NCI-H1436 (cell line): ENCODE results near the gene CALD1.

Experiments
- DNase-seq: peaks from one replicate; lab custom pipeline; 2025; lab: John Stamatoyannopoulos, UW

Gene CALD1, protein sequence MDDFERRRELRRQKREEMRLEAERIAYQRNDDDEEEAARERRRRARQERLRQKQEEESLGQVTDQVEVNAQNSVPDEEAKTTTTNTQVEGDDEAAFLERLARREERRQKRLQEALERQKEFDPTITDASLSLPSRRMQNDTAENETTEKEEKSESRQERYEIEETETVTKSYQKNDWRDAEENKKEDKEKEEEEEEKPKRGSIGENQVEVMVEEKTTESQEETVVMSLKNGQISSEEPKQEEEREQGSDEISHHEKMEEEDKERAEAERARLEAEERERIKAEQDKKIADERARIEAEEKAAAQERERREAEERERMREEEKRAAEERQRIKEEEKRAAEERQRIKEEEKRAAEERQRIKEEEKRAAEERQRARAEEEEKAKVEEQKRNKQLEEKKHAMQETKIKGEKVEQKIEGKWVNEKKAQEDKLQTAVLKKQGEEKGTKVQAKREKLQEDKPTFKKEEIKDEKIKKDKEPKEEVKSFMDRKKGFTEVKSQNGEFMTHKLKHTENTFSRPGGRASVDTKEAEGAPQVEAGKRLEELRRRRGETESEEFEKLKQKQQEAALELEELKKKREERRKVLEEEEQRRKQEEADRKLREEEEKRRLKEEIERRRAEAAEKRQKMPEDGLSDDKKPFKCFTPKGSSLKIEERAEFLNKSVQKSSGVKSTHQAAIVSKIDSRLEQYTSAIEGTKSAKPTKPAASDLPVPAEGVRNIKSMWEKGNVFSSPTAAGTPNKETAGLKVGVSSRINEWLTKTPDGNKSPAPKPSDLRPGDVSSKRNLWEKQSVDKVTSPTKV

GRCh38 chr7:134778941-134779740, at the start of gene CALD1:
Gene CALD1, plus strand, starts transcription at chr7:134779634. Its CDS starts 88,100 bp downstream, at chr7:134867734.
- DNase-seq: no peak

- DNase-seq: no peak
Measured at GRCh38 chr7:134729895-134730294, 49.5 kb upstream of the CALD1 start.

GRCh38 chr7:134730411-134730829, 49.0 kb upstream of the CALD1 start:
- no peak for DNase-seq

DNA sequence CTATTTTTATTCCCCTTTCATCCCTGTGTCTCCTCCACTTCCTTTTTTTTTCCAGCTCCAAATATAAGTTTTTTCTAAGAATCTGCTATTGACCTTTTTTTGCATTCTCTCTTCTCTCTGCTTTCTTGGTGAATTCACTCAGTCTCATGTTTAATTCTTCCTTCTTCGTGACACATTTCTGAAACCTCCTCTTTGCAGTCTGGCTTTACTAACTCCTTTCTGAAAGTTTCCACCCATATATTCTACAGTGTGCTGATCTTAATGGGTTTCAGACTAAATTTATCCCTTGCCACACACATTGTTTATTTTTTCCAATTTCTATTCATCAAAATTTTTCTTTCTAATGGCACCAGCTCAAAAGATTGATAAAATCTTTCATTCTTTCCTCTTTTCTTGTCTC, 47.8 kb upstream of the CALD1 start:
- DNase-seq: no peak

DNA sequence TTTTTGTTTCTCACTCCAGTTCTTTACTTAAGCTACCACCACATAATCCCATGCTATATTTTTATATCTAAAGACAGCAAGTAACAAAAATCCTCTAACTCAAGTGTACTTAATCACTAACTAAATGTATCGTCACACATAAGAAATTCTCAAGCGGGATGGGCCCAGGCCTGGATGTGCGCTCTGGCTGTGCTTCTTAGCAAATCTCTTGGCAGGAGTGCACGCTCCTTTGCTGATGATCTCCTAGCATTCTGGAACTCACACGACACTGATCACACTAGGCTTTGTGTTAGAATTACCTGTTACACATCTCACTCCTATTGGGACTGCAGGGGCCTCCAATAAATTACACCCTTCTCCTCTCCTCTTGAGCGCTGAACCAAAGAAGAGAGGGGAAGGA, 46.7 kb upstream of the CALD1 start:
- DNase-seq: no peak

DNA sequence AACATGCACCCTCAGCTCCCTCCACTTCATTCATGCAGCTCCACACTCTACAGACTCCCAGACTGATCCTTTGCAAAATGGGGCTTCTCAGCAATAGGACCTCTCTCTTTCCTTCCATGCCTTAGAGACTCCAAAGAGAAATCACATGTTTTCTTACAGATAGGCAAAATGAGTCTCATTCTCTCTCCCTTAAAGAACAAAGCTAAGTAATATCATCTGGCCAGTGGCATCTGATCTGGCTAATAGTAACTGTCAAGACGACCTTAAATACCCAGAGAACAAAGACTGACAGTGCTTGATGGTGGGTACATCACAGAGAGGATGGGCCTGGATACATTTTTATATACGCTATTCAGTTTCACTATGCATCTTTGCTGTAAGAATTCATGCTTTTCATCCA, 43.1 kb upstream of the CALD1 start:
- no peak for DNase-seq

DNA sequence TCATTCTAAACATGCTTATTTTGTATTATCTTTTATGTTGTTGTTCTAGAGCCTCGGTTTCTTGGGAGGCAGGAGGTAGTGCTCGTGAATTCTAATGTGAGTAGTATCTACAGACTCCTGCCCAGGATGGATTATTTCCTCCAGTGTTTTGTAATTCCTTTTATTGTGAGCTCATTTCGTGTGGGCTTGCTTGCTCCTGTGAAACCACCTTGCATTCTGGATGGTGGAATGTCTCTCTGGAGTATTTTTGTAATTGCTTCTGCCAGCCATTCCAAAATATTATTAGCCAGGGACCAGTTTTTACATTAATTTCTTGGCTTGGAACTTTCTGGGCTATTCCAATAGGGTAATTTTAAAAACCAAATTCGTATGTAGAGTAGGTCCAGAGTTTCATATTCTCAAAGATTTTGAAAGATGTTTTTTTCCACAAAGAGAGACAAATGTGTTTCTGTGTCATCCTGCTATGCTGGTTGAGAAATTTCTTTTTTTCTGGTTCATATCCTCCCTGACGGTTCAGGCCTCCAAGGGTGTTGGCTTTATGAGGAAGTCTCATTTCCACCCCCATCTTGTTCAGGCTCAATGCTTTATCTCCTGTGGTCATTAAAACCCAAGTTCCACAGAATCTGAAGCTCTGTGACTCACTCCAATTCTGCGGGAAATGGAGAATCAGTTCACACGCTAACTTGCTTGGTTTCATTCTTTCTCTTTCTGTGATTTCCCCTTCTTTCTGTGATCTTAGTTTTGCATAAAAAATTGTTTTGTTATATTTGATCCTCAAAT, 41.7 kb upstream of the CALD1 start:
- DNase-seq: no peak

- DNase-seq: no peak
Measured at GRCh38 chr7:134739362-134739761, 40.1 kb upstream of the CALD1 start.

DNA sequence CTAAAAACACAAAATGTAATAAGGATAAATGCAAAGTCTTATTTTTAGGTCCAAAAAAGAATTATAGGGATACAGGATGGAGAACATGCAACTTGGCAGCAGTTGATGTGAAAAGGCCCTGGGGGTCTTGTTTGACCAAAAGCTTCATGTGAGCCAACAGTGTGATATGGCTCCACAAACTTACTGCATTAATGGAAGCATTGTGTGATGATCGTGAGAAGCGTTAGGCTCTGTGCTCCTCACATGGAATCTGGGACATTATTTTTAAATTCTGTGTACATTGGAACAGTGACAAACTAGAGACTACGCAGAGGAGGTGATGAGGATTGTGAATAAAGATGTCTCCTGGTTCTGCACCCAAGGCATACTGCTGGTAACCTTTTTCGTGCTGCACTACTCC, 39.1 kb upstream of the CALD1 start:
- no peak for DNase-seq

DNA sequence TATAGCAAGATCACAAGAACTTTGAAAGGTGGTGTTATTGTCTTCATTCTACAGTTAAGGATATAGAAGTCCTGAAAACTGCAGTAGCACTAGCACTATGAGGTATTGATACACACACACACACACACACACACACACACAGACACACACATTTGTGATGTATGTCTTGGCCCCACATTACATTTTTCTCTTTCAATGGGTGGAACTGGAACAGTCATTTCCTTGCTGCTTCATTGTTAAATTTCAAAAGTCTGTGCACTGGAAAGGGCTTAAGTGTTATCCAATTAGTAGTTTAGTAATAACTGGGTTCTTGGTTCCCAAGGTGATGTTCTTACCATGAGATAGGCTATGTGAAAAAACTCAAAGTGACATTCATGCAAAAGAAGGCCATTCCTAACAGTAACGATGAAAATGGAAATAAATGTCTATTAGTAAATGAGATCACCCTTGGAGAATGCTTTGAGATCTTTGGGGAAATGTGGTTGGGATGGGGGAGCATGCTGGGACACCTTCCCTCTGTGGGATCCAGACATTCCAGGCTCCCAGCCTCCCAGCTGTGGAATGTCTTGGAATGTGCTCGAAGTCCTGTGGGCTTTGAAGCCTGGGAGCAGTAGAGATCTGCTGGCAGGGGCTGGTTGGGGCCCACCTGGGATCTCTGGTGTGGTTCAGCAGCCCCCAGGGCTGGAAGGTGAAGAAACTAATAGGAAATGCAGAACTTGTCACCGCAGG, 37.4 kb upstream of the CALD1 start:
- DNase-seq: no peak

- no peak for DNase-seq
Measured at GRCh38 chr7:134742688-134743350, 36.6 kb upstream of the CALD1 start.

- no peak for DNase-seq
Measured at GRCh38 chr7:134744569-134744968, 34.9 kb upstream of the CALD1 start.

DNA sequence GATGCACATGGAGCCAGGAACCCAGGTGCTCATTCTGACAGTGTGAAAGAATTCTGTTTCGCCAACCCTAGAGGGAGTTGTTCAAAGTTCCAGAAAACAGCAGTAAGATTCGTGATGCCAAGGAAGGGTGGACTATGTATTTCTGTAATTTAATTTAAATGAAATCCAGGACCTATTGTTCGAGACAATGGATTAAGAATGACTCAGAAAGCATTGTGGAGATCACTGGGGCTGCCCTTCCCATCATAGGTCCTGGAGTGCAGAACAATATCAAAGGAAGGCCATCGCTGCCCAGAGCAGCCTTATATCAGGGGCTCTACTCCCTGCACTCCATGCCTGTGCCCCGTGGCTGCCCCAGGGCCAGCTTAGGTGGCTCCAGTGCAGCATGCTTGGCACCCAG, 32.1 kb upstream of the CALD1 start:
- DNase-seq: no peak

- DNase-seq: no peak
Measured at GRCh38 chr7:134750083-134751062, 29.1 kb upstream of the CALD1 start.

DNA sequence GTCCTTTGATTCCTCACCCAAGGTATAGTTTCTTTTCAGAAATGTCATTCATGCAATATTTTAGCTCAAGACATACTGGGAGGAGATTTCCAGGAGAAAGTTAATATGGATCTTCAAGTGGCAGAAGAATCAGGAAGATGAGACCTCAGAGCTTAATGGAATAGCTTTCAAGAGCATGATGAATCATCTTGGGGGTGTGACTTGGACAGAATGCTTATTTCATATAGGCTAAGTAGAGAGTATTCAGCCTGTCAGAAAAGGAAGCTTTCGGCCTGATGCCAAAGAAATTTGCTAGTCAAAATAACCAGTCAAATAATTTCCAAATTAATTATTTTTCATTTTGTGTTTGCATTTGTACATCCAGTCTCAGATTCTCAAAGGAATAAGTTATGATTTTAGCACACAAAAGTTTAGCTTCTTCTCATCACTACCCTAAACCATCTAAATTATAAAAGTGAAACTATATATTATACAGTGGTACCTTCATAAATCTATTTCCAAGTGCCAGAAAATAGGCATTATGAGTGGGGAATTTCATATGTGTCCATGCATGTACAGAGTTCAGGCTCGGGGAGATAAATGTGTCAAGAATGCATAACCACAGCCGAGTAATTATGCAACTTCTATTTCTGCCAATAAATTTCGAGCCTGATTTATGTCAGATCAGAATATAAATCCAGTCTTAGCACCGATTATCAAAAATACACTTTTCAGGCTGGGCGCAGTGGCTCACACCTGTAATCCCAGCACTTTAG, 27.3 kb upstream of the CALD1 start:
- DNase-seq: no peak

GRCh38 chr7:134755422-134756022, 23.9 kb upstream of the CALD1 start:
- DNase-seq: no peak

- no peak for DNase-seq
Measured at GRCh38 chr7:134757938-134758337, 21.5 kb upstream of the CALD1 start.

DNA sequence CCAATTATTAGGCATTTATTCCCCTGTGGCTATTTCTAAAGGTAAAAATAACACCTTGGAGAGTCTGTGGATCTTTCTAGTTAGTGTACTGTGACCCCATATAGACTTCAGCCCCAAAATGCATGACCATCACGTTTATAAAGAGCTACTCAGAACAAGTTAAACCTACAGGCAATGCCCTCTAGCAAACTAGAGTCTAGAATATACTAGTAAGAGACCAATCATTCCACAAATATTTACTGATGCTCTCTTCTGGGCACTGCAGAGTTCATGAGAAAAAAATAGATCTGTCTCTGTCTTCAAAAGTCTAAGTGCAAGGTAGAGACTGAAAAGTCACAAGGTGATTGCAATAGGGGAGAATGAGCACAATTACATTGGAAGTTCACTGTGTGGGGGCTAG, 20.5 kb upstream of the CALD1 start:
- no peak for DNase-seq
